GM23248 (cell line): ENCODE results near the gene IRX2. TPM values are rescaled to one million over a fixed set of nuclear protein-coding genes. Genes with fewer than 3 reads are reported as not detected.
A peak's percentile ranks its signal among the peaks of the same experiment; 100 is the strongest.

Experiments used
- DNase-seq: peaks from one replicate; pipeline ENCODE4 v3.0.0-alpha.2; 2015
- H2AFZ ChIP-seq: fragments of 200-600 bp; sonication (generic); 2 replicates; pipeline ENCODE4 v1.6.1; 2016; ENCODE audit warnings: antibody characterized with exemption
- H3F3A ChIP-seq: fragments of 200-600 bp; sonication (generic); 2 replicates; pipeline ENCODE4 v1.6.1; 2016; ENCODE audit warnings: mild to moderate bottlenecking, antibody characterized with exemption, mixed run types; ENCODE audit not compliant: insufficient read depth
- H3K27ac ChIP-seq: fragments of 200-600 bp; sonication (generic); 2 replicates; pipeline ENCODE4 v1.5.1; 2016; ENCODE audit warnings: mild to moderate bottlenecking
- H3K27me3 ChIP-seq: fragments of 200-600 bp; sonication (generic); replicated peaks from 2 replicates; pipeline ENCODE4 v1.6.1; 2016; ENCODE audit warnings: mild to moderate bottlenecking; ENCODE audit not compliant: insufficient read depth
- H3K36me3 ChIP-seq: fragments of 200-600 bp; sonication (generic); 2 replicates; pipeline ENCODE4 v1.6.1; 2016; ENCODE audit warnings: low read depth, mild to moderate bottlenecking
- H3K4me1 ChIP-seq: fragments of 200-600 bp; sonication (generic); 2 replicates; pipeline ENCODE4 v1.6.1; 2016; ENCODE audit warnings: mild to moderate bottlenecking; ENCODE audit not compliant: insufficient read depth
- H3K4me2 ChIP-seq: fragments of 200-600 bp; sonication (generic); one replicate; pipeline ENCODE4 v1.6.1; 2016; ENCODE audit warnings: mild to moderate bottlenecking; ENCODE audit not compliant: unreplicated experiment
- H3K4me3 ChIP-seq: fragments of 200-600 bp; sonication (generic); 2 replicates; pipeline ENCODE4 v1.5.1; 2016; ENCODE audit warnings: mild to moderate bottlenecking
- H3K79me2 ChIP-seq: fragments of 200-600 bp; sonication (generic); 2 replicates; pipeline ENCODE4 v1.6.1; 2016; ENCODE audit warnings: mild to moderate bottlenecking; ENCODE audit not compliant: insufficient read depth
- H3K9ac ChIP-seq: fragments of 200-600 bp; sonication (generic); 2 replicates; pipeline ENCODE4 v1.6.1; 2016; ENCODE audit warnings: mild to moderate bottlenecking
- H3K9me2 ChIP-seq: fragments of 200-600 bp; sonication (generic); 2 replicates; pipeline ENCODE4 v1.6.1; 2016; ENCODE audit warnings: mixed run types, mild to moderate bottlenecking, moderate library complexity; ENCODE audit not compliant: insufficient read depth
- H3K9me3 ChIP-seq: fragments of 200-600 bp; sonication (generic); one replicate; pipeline ENCODE4 v1.6.1; 2017; ENCODE audit warnings: low read depth
- H4K20me1 ChIP-seq: fragments of 200-600 bp; sonication (generic); 2 replicates; pipeline ENCODE4 v1.6.0; 2016; ENCODE audit not compliant: insufficient read depth
- EZH2 ChIP-seq: fragments of 200-600 bp; sonication (generic); IDR thresholded peaks from 2 replicates; pipeline ENCODE4 v1.6.1; 2018; ENCODE audit warnings: antibody characterized with exemption, mild to moderate bottlenecking; ENCODE audit not compliant: insufficient read depth, poor library complexity, severe bottlenecking
- EZH2phosphoT487 ChIP-seq: fragments of 200-600 bp; sonication (generic); IDR thresholded peaks from 2 replicates; pipeline ENCODE4 v1.6.1; 2018; ENCODE audit warnings: antibody characterized with exemption, moderate library complexity, mild to moderate bottlenecking, low read depth; ENCODE audit not compliant: insufficient read depth
- WGBS, 2 experiments: methylation state at CpG; one replicate each; pipeline ENCODE4 v1.1.6; 2015 to 2017; ENCODE audit warnings: low lambda C conversion rate in 2 of 2, low coverage in 1 of 2; ENCODE audit errors: missing lambda C conversion rate in 2 of 2; 5-methylcytosine and 5-hydroxymethylcytosine counted together
- in situ Hi-C: fragments of 300-500 bp; cut with MboI; formaldehyde crosslinking; loops from 2 replicates; pipeline ENCODE4 v1.15.0; 2020
- polyA plus RNA-seq: library from polyadenylated mRNA; unstranded; fragments of >200 nt; fragmentation: Nextera tagmentation; extraction: Ambion mirVana; gene quantifications from 2 replicates; pipeline ENCODE4 v1.2.1, GENCODE V29; 2016
- total RNA-seq: library from RNA; depleted of rRNA; stranded (reverse); fragments of >200 nt; shearing (Covaris generic); gene quantifications from 2 replicates; pipeline ENCODE4 v1.2.3, GENCODE V29; 2014

The IRX2 gene
- total and polyA plus RNA-seq, 2 experiments from 2014 or later, result 6.1 to 30.6 TPM

DNA sequence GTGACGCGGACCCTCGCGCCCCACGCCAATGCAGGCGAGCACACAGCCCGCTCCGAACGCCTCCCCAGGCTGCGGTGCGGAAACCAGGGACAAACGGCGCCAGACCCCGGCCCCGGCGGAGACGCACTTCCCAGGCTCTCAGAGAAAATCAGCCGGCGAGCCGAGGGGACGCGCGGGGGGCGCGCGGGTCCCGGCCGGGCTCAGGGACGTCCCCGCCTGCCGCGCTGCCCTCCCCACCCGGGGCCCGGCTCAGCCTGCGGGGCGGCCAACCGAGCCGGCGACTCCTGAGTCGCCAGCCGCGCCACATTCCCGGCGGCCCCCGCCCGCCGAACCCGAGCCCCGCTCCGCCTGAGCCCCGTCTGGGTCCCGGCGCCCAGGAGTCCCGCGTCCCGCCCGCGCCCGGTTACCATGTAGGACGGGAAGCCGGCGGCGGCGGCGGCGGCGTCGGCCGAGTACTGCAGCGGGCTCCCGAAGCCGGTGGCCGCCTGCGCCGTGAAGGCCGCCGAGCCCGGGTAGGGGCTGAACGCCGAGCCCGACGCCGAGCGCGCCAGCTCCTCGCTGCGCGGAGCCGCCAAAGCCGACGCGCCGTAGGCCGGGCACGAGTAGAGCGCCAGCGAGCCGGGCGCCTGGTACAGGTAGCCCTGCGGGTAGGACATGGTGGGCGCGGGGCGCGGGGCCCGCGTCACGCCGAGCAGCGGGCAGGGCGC is 566 bp downstream of the IRX2 start:
- Histone ChIP-seq H3K4me1 (peaks cover 26% of the 10 kb centered on the region), H3K9me2 (no peaks in the 10 kb centered on the region), H3F3A (peaks cover 11% of the 10 kb centered on the region), H2AFZ (no peak overlapping the region), H3K27ac (peak overlapping the region; percentile 84), H3K4me2 (peak overlapping the region; percentile 97), H3K79me2 (peaks cover 84% of the 10 kb centered on the region), H3K4me3 (peak overlapping the region; percentile 99), H4K20me1 (no peaks in the 10 kb centered on the region), H3K27me3 (no peaks in the 10 kb centered on the region), H3K9ac (peak overlapping the region; percentile 92), H3K36me3 (peaks cover 5% of the 10 kb centered on the region; the same call in 1 of the 2 replicates), H3K9me3 (no peaks in the 10 kb centered on the region)
- 1% methylated on average over 63 to 66 of the region's 110 CpGs for WGBS, 2 experiments
- in situ Hi-C loops, result no loop called here
- no peak for TF ChIP-seq EZH2phosphoT487
- no peak for TF ChIP-seq EZH2
- DNase-seq, result peak; percentile 78

GRCh38 chr5:2750026-2750757 is 1.3 kb downstream of the IRX2 start:
- Histone ChIP-seq H3K9ac (peak overlapping the region; percentile 92), H4K20me1 (no peaks in the 10 kb centered on the region), H3K9me2 (no peaks in the 10 kb centered on the region), H2AFZ (no peak overlapping the region), H3K4me2 (peak overlapping the region; percentile 97), H3K27ac (peak overlapping the region; percentile 84), H3K27me3 (no peaks in the 10 kb centered on the region), H3K9me3 (no peaks in the 10 kb centered on the region), H3K79me2 (peaks cover 85% of the 10 kb centered on the region), H3K4me1 (peaks cover 26% of the 10 kb centered on the region), H3K36me3 (peaks cover 8% of the 10 kb centered on the region; the same call in 1 of the 2 replicates), H3F3A (peaks cover 13% of the 10 kb centered on the region), H3K4me3 (peak overlapping the region; percentile 99)
- TF ChIP-seq EZH2 (no peak), EZH2phosphoT487 (0 out of 2 replicates have a peak, but pooled peaks have one; percentile 61)
- DNase-seq, result peak; percentile 77
- WGBS, 2 experiments, result 1 to 2% methylated on average over 42 to 63 of the region's 63 CpGs
- in situ Hi-C loops, result no loop called here

DNA sequence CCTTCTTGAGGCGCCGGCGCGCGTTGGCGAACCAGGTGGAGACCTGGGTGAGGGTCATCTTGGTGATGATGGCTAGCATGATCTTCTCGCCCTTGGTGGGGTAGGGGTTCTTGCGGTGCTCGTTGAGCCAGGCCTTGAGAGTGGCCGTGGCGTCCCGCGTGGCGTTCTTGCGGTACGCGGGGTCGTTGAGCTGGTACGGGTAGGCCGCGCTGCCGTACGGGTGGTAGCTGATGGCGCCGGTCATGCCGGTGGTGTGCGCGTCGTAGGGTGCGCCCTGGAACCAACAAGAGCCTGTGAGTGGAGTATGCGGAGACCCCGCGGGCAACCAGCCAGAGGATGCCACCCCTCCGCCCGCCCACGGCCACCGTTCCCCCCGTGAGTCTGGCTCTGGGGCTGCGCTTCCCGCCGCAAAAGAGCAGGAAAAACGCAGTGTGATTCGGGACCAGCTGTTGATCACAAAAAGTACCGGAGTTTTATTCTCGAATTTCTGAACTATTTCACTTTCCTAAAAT is 1.9 kb downstream of the IRX2 start:
- Histone ChIP-seq H3K36me3 (peaks cover 8% of the 10 kb centered on the region; the same call in 1 of the 2 replicates), H3K9me3 (no peaks in the 10 kb centered on the region), H4K20me1 (no peaks in the 10 kb centered on the region), H3K27me3 (no peaks in the 10 kb centered on the region), H3K4me2 (peak overlapping the region; percentile 97), H3K9ac (peak overlapping the region; percentile 92), H2AFZ (no peak overlapping the region), H3F3A (peaks cover 13% of the 10 kb centered on the region), H3K27ac (peak overlapping the region; percentile 84), H3K4me3 (peak overlapping the region; percentile 99), H3K9me2 (no peaks in the 10 kb centered on the region), H3K4me1 (peaks cover 31% of the 10 kb centered on the region), H3K79me2 (peaks cover 85% of the 10 kb centered on the region)
- in situ Hi-C loops, result loop anchor here (5.0 to 25.0 kb wide), 2 partner anchors 853 to 987 kb away; no protein-coding TSS in a partner anchor
- WGBS, 2 experiments, result 1% methylated on average over 36 to 42 of the region's 45 CpGs
- TF ChIP-seq EZH2 (no peak), EZH2phosphoT487 (no peak)
- DNase-seq, result peak; percentile 74

DNA sequence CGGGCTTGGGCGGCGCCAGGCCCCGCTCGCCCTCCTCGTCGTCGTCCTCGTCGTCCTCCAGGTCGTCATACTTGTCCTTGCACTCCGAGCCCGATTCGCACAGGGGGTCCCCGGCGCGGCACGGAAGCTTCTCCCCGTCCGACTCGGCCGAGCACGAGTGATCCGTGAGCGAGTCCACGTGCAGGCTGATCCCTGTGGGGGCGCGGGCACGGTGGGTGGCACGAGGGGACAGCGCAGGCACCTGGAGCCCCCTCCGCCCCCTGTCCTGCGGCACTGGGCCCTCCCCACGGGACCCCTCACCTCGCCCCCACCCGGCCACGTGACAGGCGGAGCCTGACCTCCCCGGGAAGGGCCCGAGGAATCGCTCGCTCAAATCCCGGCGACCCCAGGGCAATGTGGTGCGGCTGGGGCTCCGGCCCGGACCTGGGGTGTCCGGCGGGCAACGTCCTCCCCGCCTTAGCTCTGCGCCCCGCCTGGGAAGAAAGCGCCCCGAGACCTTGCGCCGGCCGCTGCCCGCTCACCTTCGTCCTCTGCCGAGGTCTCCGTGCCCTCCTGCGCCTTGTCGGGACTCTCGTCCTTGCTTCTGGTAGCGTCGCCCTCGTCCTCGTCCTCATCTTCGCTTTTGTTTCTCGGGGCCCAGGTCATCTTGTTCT is 2.5 kb downstream of the IRX2 start:
- 0 to 1% methylated on average over 24 to 42 of the region's 71 CpGs for WGBS, 2 experiments
- Histone ChIP-seq H3K4me3 (peak overlapping the region; percentile 99), H3K9ac (peak overlapping the region; percentile 92), H4K20me1 (no peaks in the 10 kb centered on the region), H3K79me2 (peaks cover 85% of the 10 kb centered on the region), H3K27me3 (no peaks in the 10 kb centered on the region), H2AFZ (no peak overlapping the region), H3K27ac (peak overlapping the region; percentile 84), H3K36me3 (peaks cover 8% of the 10 kb centered on the region; the same call in 1 of the 2 replicates), H3K4me2 (peak overlapping the region; percentile 97), H3K9me3 (no peaks in the 10 kb centered on the region), H3F3A (peaks cover 13% of the 10 kb centered on the region), H3K9me2 (no peaks in the 10 kb centered on the region), H3K4me1 (peaks cover 31% of the 10 kb centered on the region)
- TF ChIP-seq EZH2phosphoT487 (no peak), EZH2 (no peak)
- in situ Hi-C loops, result loop anchor here (5.0 to 25.0 kb wide), 2 partner anchors 853 to 987 kb away; no protein-coding TSS in a partner anchor
- peak; percentile 65 for DNase-seq
